HG02642 (cell line): ENCODE measurements around the gene CTBP1.
"Not testable (repeated sequence)": the region's sequence is repeated elsewhere in the genome, so short reads cannot be mapped to it uniquely, and the experiment has no call there.

ENCODE experiments used
- ATAC-seq: cut with Tn5 transposase; IDR thresholded peaks from one replicate; pipeline ENCODE4 v1.9.1; 2021; ENCODE audit warnings: mild to moderate bottlenecking; ENCODE audit not compliant: unreplicated experiment, poor library complexity

Gene CTBP1

GRCh38 chr4:1248245-1249147 lies at the start of gene CTBP1:
CTBP1 (minus strand) TSS chr4:1249130; CDS start chr4:1241331, 7,799 bp downstream.
- ATAC-seq, result peak; percentile 51

- no peak for ATAC-seq
Measured at GRCh38 chr4:1298461-1298860, 49.5 kb upstream of the CTBP1 start.

- ATAC-seq, result no peak
Measured at GRCh38 chr4:1297456-1298325, 48.8 kb upstream of the CTBP1 start.

- ATAC-seq, result no peak
Measured at GRCh38 chr4:1297023-1297395, 48.1 kb upstream of the CTBP1 start.

GRCh38 chr4:1296324-1297022 lies 47.5 kb upstream of the CTBP1 start:
- no peak for ATAC-seq

- no peak for ATAC-seq
Measured at GRCh38 chr4:1295405-1296055, 46.6 kb upstream of the CTBP1 start.

- ATAC-seq, result no peak
Measured at GRCh38 chr4:1294891-1295290, 46.0 kb upstream of the CTBP1 start.

GRCh38 chr4:1294424-1294823 lies 45.5 kb upstream of the CTBP1 start:
- ATAC-seq, result no peak

- no peak for ATAC-seq
Measured at GRCh38 chr4:1293991-1294390, 45.1 kb upstream of the CTBP1 start.

- no peak for ATAC-seq
Measured at GRCh38 chr4:1293531-1293941, 44.6 kb upstream of the CTBP1 start.

GRCh38 chr4:1292703-1293011 lies 43.7 kb upstream of the CTBP1 start:
- ATAC-seq, result not testable (repeated sequence)

GRCh38 chr4:1291996-1292702 lies 43.2 kb upstream of the CTBP1 start:
- no peak for ATAC-seq

GRCh38 chr4:1291091-1291490 lies 42.2 kb upstream of the CTBP1 start:
- no peak for ATAC-seq

GRCh38 chr4:1290165-1290977 lies 41.4 kb upstream of the CTBP1 start:
- ATAC-seq, result peak; percentile 4

GRCh38 chr4:1289207-1290164 lies 40.6 kb upstream of the CTBP1 start, which contains the start of gene MAEA:
MAEA (plus strand) TSS chr4:1289891; CDS start chr4:1289914, 23 bp downstream.
- ATAC-seq, result peak; percentile 94

GRCh38 chr4:1288786-1289185 lies 39.9 kb upstream of the CTBP1 start:
- ATAC-seq, result no peak

- ATAC-seq, result no peak
Measured at GRCh38 chr4:1285790-1286553, 37.0 kb upstream of the CTBP1 start.
